Sigmoid colon (tissue), 4 donors: ENCODE measurements around the gene GHRHR.

Experiments used
- EP300 ChIP-seq, 4 donors: sonication (generic); formaldehyde crosslinking; IDR thresholded peaks; one replicate each; pipeline ENCODE4 v1.6.1; 2017; ENCODE audit warnings: antibody characterized with exemption in 4 of 4
- POLR2AphosphoS5 ChIP-seq, 4 donors: sonication (generic); formaldehyde crosslinking; IDR thresholded peaks; one replicate each; pipeline ENCODE4 v1.6.1; 2017; ENCODE audit warnings: antibody characterized with exemption in 4 of 4

DNA sequence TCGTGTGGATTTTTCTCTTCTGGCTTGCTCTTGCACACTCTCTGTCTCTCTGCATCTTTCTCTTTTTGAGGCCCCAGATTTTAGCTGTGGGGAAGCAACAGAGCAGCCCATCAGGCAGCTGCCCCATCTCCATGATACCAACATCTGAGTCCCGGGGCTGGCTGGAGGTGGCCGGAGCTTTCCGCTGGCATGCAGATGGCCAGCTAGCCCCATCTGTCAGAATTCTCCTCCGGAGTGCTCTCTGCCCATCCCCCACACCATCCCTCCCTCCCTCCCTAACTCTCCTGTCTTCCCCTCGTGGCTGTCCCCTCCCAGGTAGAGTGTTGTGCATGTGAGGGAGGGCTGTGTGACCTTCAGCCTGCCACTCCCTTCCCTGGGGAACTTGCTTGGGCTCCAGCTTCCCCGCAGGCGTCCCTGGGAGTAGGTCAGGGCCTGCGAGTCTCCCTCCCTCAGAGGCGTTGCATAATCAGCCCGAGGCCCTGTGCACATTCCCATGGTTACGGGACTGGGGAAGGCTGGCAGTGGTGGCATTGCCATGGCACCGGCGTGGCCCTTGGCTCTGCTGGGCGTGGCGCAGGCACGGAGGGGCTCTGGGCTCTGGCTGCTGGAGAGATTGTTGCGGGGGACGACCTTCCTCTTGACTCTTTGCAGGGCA, 24.7 kb downstream of the GHRHR start:
- no peak for TF ChIP-seq EP300 (IDR thresholded peaks at IDR 0.05)
- no peak for TF ChIP-seq POLR2AphosphoS5 (IDR thresholded peaks at IDR 0.05)
